Erythroblast (primary cell): ENCODE measurements around the gene FBXW5.

Experiments used
- DNase-seq, 2 experiments: peaks; one replicate each; lab custom pipeline; 2025; lab: John Stamatoyannopoulos, UW
- GATA1 ChIP-seq: IDR thresholded peaks from 2 replicates; pipeline ENCODE4 v1.6.1; 2011; ENCODE audit warnings: low read depth, mild to moderate bottlenecking, control low read depth, low read length, moderate library complexity
- POLR2A ChIP-seq: IDR thresholded peaks from 2 replicates; pipeline ENCODE4 v1.6.1; 2011; ENCODE audit warnings: mild to moderate bottlenecking, low read length

The FBXW5 gene

GRCh38 chr9:136944519-136945332, at the start of gene FBXW5, which contains the start of gene C8G:
Gene FBXW5 (minus strand): TSS chr9:136944738. CDS start chr9:136944083, 655 bp downstream.
Gene C8G (plus strand): TSS chr9:136945243. CDS start chr9:136945321, 78 bp downstream.
- peak; percentile 69 for TF ChIP-seq POLR2A
- no peak for TF ChIP-seq GATA1
- peak; percentile 96 to 98 for DNase-seq

- no peak for DNase-seq
- TF ChIP-seq GATA1: no peak
- TF ChIP-seq POLR2A: no peak
These were observed 48.4 kb upstream of the FBXW5 start for GRCh38 chr9:136992819-136993369.

- TF ChIP-seq GATA1 (no peak), POLR2A (peak; percentile 49)
- DNase-seq: peak; percentile 91 to 92
These were observed 47.7 kb upstream of the FBXW5 start, which contains the start of gene PAXX for GRCh38 chr9:136991993-136992818. Gene PAXX (plus strand): TSS chr9:136992422. CDS start chr9:136992444, 22 bp downstream.

GRCh38 chr9:136990242-136990911, 45.8 kb upstream of the FBXW5 start:
- TF ChIP-seq POLR2A: no peak
- DNase-seq: no peak

GRCh38 chr9:136988872-136989271, 44.3 kb upstream of the FBXW5 start:
- no peak for DNase-seq
- no peak for TF ChIP-seq GATA1
- TF ChIP-seq POLR2A: no peak

GRCh38 chr9:136985853-136986252, 41.3 kb upstream of the FBXW5 start:
- no peak for TF ChIP-seq POLR2A
- no peak for TF ChIP-seq GATA1
- DNase-seq: no peak

- no peak for DNase-seq
- TF ChIP-seq GATA1 (no peak), POLR2A (no peak)
These were observed 40.6 kb upstream of the FBXW5 start for GRCh38 chr9:136985027-136985602.

GRCh38 chr9:136984464-136985026, 40.0 kb upstream of the FBXW5 start:
- DNase-seq: no peak
- TF ChIP-seq POLR2A (no peak), GATA1 (no peak)

- DNase-seq: no peak
These were observed 39.2 kb upstream of the FBXW5 start for GRCh38 chr9:136983656-136984314.

GRCh38 chr9:136983167-136983566, 38.6 kb upstream of the FBXW5 start:
- DNase-seq: no peak
- no peak for TF ChIP-seq GATA1
- no peak for TF ChIP-seq POLR2A

More at GRCh38 chr9:136983656-136984314, 39.2 kb upstream of the FBXW5 start:
- TF ChIP-seq POLR2A (no peak), GATA1 (no peak)

GRCh38 chr9:136982232-136983051, 37.9 kb upstream of the FBXW5 start, which contains the start of gene LCNL1:
Gene LCNL1 (plus strand): TSS chr9:136982993. CDS start chr9:136983587, 594 bp downstream.
- no peak for DNase-seq
- no peak for TF ChIP-seq POLR2A
- TF ChIP-seq GATA1: no peak
